Bronchial epithelial cell (primary cell): ENCODE data around the gene SLC29A2. TPM values are rescaled to one million over a fixed set of nuclear protein-coding genes. Genes with fewer than 3 reads are reported as not detected.

Source experiments
- DNase-seq: peaks from one replicate; pipeline ENCODE4 v3.0.0-alpha.2; 2010; ENCODE audit warnings: low read depth
- FAIRE-seq: peaks from 2 replicates; lab custom pipeline; 2011; peaks lifted over from hg19 to GRCh38; lab: Jason Lieb, UNC
- H3K27me3 ChIP-seq: 2 replicates; pipeline ENCODE4 v1.5.1; 2011; ENCODE audit warnings: low read length; ENCODE audit not compliant: control insufficient read depth, insufficient read depth
- H3K36me3 ChIP-seq: 2 replicates; pipeline ENCODE4 v1.5.1; 2011; ENCODE audit warnings: low read length; ENCODE audit not compliant: control insufficient read depth, insufficient read depth
- H3K4me3 ChIP-seq: 2 replicates; pipeline ENCODE4 v1.5.1; 2011; ENCODE audit warnings: mild to moderate bottlenecking, low read depth, low read length, control low read depth
- CTCF ChIP-seq: IDR thresholded peaks from 2 replicates; pipeline ENCODE4 v1.5.1; 2011; ENCODE audit warnings: mild to moderate bottlenecking, moderate library complexity, low read length, control low read depth, inconsistent platforms; ENCODE audit not compliant: insufficient read depth, severe bottlenecking
- total RNA-seq: library from RNA; depleted of rRNA; stranded (reverse); fragments of >200 nt; gene quantifications from 2 replicates; pipeline ENCODE4 v1.2.1, GENCODE V29; 2014

The SLC29A2 gene
- total RNA-seq, 1 donor from 2014 or later = 2.1 TPM

- Histone ChIP-seq H3K4me3 (no peak overlapping the region), H3K36me3 (no peaks in the 10 kb centered on the region), H3K27me3 (peaks cover 2% of the 10 kb centered on the region)
- TF ChIP-seq CTCF = no peak
- FAIRE-seq (no peak), DNase-seq (no peak)
Measured at GRCh38 chr11:66315498-66315885, 56.1 kb downstream of the SLC29A2 start.

- DNase-seq (no peak), FAIRE-seq (no peak)
- Histone ChIP-seq H3K27me3 (peaks cover 2% of the 10 kb centered on the region), H3K4me3 (no peak overlapping the region), H3K36me3 (no peaks in the 10 kb centered on the region)
- TF ChIP-seq CTCF = no peak
Measured at GRCh38 chr11:66314561-66315497, 56.7 kb downstream of the SLC29A2 start.

- H3K4me3 ChIP-seq = no peak overlapping the region
- no peaks in the 10 kb centered on the region for H3K36me3 ChIP-seq
- DNase-seq (no peak), FAIRE-seq (no peak)
- H3K27me3 ChIP-seq = peaks cover 2% of the 10 kb centered on the region
- no peak for TF ChIP-seq CTCF
Measured at GRCh38 chr11:66314186-66314501, 57.4 kb downstream of the SLC29A2 start.

- Histone ChIP-seq H3K4me3 (peak overlapping the region; percentile 2), H3K36me3 (no peaks in the 10 kb centered on the region), H3K27me3 (peaks cover 2% of the 10 kb centered on the region)
- FAIRE-seq (no peak), DNase-seq (no peak)
- no peak for TF ChIP-seq CTCF
Measured at GRCh38 chr11:66313321-66314185, 58.0 kb downstream of the SLC29A2 start.

GRCh38 chr11:66312549-66313320, 58.8 kb downstream of the SLC29A2 start:
- Histone ChIP-seq H3K27me3 (peaks cover 2% of the 10 kb centered on the region), H3K36me3 (no peaks in the 10 kb centered on the region), H3K4me3 (peak overlapping the region; percentile 55)
- TF ChIP-seq CTCF = no peak
- DNase-seq = peak; percentile 90
- FAIRE-seq = no peak

Other genes with a start within 250 kb of the SLC29A2 start
- gene KLC2, start 114.1 kb downstream of the SLC29A2 start, total RNA-seq = 25.8 and 32.5 TPM in 2 replicates
- gene RAB1B, start 103.1 kb downstream of the SLC29A2 start, total RNA-seq = 54.5 and 68.0 TPM in 2 replicates
- not detected in 2 replicates for gene CNIH2, start 93.6 kb downstream of the SLC29A2 start, total RNA-seq
- 231 and 294 TPM in 2 replicates for gene YIF1A, start 82.6 kb downstream of the SLC29A2 start, total RNA-seq
- not detected in 2 replicates for gene TMEM151A, start 79.9 kb downstream of the SLC29A2 start, total RNA-seq
- gene CD248, start 54.7 kb downstream of the SLC29A2 start, total RNA-seq = under 0.01 TPM in 2 replicates
- 19.0 and 19.7 TPM in 2 replicates for gene RIN1, start 35.3 kb downstream of the SLC29A2 start, total RNA-seq
- gene BRMS1, start 26.7 kb downstream of the SLC29A2 start, total RNA-seq = 67.6 and 81.6 TPM in 2 replicates
- 7.7 and 10.8 TPM in 2 replicates for gene B4GAT1, start 24.1 kb downstream of the SLC29A2 start, total RNA-seq
- not detected in 2 replicates for gene NPAS4, start 49.3 kb upstream of the SLC29A2 start, total RNA-seq
- gene MRPL11, start 67.1 kb upstream of the SLC29A2 start, total RNA-seq = 38.5 and 43.7 TPM in 2 replicates
- gene PELI3, start 95.1 kb upstream of the SLC29A2 start, total RNA-seq = 10.4 and 11.6 TPM in 2 replicates
- 45.0 and 70.0 TPM in 2 replicates for gene DPP3, start 108.7 kb upstream of the SLC29A2 start, total RNA-seq
- gene BBS1, start 138.9 kb upstream of the SLC29A2 start, total RNA-seq = 8.2 and 9.5 TPM in 2 replicates
- 8.4 and 9.7 TPM in 2 replicates for gene ZDHHC24, start 174.3 kb upstream of the SLC29A2 start, total RNA-seq
- gene ACTN3, start 175.1 kb upstream of the SLC29A2 start, total RNA-seq = not detected in 2 replicates
- 1.6 and 2.4 TPM in 2 replicates for gene CTSF, start 196.8 kb upstream of the SLC29A2 start, total RNA-seq
- under 0.01 TPM in 2 replicates for gene CCDC87, start 221.3 kb upstream of the SLC29A2 start, total RNA-seq
- 29.3 and 30.3 TPM in 2 replicates for gene CCS, start 221.4 kb upstream of the SLC29A2 start, total RNA-seq
- 7.4 and 10.9 TPM in 2 replicates for gene RBM14, start 244.9 kb upstream of the SLC29A2 start, total RNA-seq